ENCODE results near the gene BTBD19. TPM values are rescaled to one million over a fixed set of nuclear protein-coding genes. Genes with fewer than 3 reads are reported as not detected.

Gene BTBD19
- total RNA-seq, 1 experiment from 2014 or later, result 11.6 TPM

DNA sequence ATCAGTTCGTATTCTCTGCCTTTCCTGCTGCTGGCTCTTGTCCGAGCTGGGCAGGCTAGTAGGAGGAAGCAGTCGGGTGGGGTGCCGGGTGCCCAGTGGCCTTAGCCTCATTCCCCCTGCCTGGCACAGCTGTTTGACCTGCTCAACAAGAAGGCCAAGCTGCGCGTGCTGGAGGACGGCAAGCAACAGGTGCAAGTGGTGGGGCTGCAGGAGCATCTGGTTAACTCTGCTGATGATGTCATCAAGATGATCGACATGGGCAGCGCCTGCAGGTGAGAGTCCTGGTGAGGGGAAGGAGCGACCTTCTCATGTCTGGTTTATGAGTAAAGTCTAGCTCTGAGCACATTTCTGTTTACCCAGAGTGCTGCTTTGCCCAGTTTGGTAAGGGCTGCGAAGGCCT, 49.2 kb upstream of the BTBD19 start (continued):
- TF ChIP-seq, protein P1, sequence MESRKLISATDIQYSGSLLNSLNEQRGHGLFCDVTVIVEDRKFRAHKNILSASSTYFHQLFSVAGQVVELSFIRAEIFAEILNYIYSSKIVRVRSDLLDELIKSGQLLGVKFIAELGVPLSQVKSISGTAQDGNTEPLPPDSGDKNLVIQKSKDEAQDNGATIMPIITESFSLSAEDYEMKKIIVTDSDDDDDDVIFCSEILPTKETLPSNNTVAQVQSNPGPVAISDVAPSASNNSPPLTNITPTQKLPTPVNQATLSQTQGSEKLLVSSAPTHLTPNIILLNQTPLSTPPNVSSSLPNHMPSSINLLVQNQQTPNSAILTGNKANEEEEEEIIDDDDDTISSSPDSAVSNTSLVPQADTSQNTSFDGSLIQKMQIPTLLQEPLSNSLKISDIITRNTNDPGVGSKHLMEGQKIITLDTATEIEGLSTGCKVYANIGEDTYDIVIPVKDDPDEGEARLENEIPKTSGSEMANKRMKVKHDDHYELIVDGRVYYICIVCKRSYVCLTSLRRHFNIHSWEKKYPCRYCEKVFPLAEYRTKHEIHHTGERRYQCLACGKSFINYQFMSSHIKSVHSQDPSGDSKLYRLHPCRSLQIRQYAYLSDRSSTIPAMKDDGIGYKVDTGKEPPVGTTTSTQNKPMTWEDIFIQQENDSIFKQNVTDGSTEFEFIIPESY (IDR thresholded peaks at IDR 0.05; ENCODE audit: extremely low read depth, insufficient replicate concordance, low read length), result no peak
- TF ChIP-seq EZH2phosphoT487 (IDR thresholded peaks at IDR 0.05; ENCODE audit: borderline replicate concordance), result no peak

GRCh38 chr1:44760876-44761275, 47.4 kb upstream of the BTBD19 start:
- H3K79me2 ChIP-seq (ENCODE audit: insufficient read depth, low read length), result no peaks in the 10 kb centered on the region
- no TSS peak for BruUV-seq (replicated peaks)
- CTCF ChIA-PET, result no interaction called here
- TF ChIP-seq SIN3A (IDR thresholded peaks at IDR 0.05; ENCODE audit: low read depth) (no peak), RAD21 (IDR thresholded peaks at IDR 0.05; ENCODE audit: low read depth) (no peak), SP1 (IDR thresholded peaks at IDR 0.05; ENCODE audit: low read depth) (no peak), ATF3 (IDR thresholded peaks at IDR 0.05) (no peak), SRF (IDR thresholded peaks at IDR 0.05; ENCODE audit: low read depth) (no peak), ZFX (IDR thresholded peaks at IDR 0.05) (no peak), MAX (IDR thresholded peaks at IDR 0.05) (no peak), CBX3 (IDR thresholded peaks at IDR 0.05; ENCODE audit: low read depth) (no peak), YY1 (IDR thresholded peaks at IDR 0.05; ENCODE audit: extremely low read depth, insufficient replicate concordance, low read depth, low read length) (no peak), POLR2AphosphoS5 (IDR thresholded peaks at IDR 0.05; ENCODE audit: low read depth, low read length) (no peak), POLR2A (IDR thresholded peaks at IDR 0.05; ENCODE audit: borderline replicate concordance, extremely low read depth, insufficient read depth, insufficient read length) (no peak), CEBPB (IDR thresholded peaks at IDR 0.05; ENCODE audit: low read depth) (no peak), TCF7L2 (IDR thresholded peaks at IDR 0.05; ENCODE audit: borderline replicate concordance, extremely low read depth, insufficient read depth, insufficient read length) (no peak)
- TF ChIP-seq, protein P2, sequence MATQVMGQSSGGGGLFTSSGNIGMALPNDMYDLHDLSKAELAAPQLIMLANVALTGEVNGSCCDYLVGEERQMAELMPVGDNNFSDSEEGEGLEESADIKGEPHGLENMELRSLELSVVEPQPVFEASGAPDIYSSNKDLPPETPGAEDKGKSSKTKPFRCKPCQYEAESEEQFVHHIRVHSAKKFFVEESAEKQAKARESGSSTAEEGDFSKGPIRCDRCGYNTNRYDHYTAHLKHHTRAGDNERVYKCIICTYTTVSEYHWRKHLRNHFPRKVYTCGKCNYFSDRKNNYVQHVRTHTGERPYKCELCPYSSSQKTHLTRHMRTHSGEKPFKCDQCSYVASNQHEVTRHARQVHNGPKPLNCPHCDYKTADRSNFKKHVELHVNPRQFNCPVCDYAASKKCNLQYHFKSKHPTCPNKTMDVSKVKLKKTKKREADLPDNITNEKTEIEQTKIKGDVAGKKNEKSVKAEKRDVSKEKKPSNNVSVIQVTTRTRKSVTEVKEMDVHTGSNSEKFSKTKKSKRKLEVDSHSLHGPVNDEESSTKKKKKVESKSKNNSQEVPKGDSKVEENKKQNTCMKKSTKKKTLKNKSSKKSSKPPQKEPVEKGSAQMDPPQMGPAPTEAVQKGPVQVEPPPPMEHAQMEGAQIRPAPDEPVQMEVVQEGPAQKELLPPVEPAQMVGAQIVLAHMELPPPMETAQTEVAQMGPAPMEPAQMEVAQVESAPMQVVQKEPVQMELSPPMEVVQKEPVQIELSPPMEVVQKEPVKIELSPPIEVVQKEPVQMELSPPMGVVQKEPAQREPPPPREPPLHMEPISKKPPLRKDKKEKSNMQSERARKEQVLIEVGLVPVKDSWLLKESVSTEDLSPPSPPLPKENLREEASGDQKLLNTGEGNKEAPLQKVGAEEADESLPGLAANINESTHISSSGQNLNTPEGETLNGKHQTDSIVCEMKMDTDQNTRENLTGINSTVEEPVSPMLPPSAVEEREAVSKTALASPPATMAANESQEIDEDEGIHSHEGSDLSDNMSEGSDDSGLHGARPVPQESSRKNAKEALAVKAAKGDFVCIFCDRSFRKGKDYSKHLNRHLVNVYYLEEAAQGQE (IDR thresholded peaks at IDR 0.05; ENCODE audit: low read depth), result no peak
- TF ChIP-seq, protein P1 (IDR thresholded peaks at IDR 0.05; ENCODE audit: extremely low read depth, insufficient replicate concordance, low read length), result no peak

More at GRCh38 chr1:44760876-44761275, 47.4 kb upstream of the BTBD19 start:
- Histone ChIP-seq H2AFZ (ENCODE audit: low read depth, low read length, poor library complexity, severe bottlenecking) (no peak overlapping the region), H3K4me2 (ENCODE audit: low read length) (no peak overlapping the region), H4K20me1 (ENCODE audit: insufficient read depth) (no peaks in the 10 kb centered on the region), H3K4me3 (replicated peaks in 1 of 2; ENCODE audit: low read depth in 1 of 2, low read length in 2 of 2) (no peak overlapping the region), H3K27me3 (ENCODE audit: insufficient read depth, low read length) (no peaks in the 10 kb centered on the region), H3K9me3 (ENCODE audit: control insufficient read depth in 1 of 2, insufficient read depth in 1 of 2, low read depth in 1 of 2, low read length in 2 of 2) (no peaks in the 10 kb centered on the region), H3K4me1 (ENCODE audit: control insufficient read depth in 1 of 2, insufficient read depth in 2 of 2, low read length in 2 of 2) (no peaks in the 10 kb centered on the region), H3K27ac (ENCODE audit: low read depth, low read length) (no peak overlapping the region), H3K36me3 (ENCODE audit: control insufficient read depth in 1 of 2, insufficient read depth in 2 of 2, low read length in 2 of 2) (peaks cover 40 to 69% of the 10 kb centered on the region in 2 experiments), H3K9me2 (ENCODE audit: insufficient read depth) (no peaks in the 10 kb centered on the region), H3K9ac (ENCODE audit: low read length) (no peak overlapping the region)
- ChIA-PET POLR2A (interaction anchor here (1.4 kb wide), 1 partner anchor 9 kb away, joined by 4 read pairs; no protein-coding TSS in a partner anchor), RAD21 (ENCODE audit: low non-redundant PET in 1 of 2, low total read pairs in 2 of 2, uncharacterized antibody in 2 of 2, unreplicated experiment in 2 of 2) (no interaction called here)
- no peak for DNase-seq (ENCODE audit: low read depth, low spot score)
- no peak for ATAC-seq
- intact Hi-C loops (cut with micrococcal nuclease), result no loop called here

Data from HCT116 (cell line).